Prostate gland (tissue), 2 donors: Measurements from ENCODE around the gene SHISA5. TPM values are rescaled to one million over a fixed set of nuclear protein-coding genes. Genes with fewer than 3 reads are reported as not detected.
"Not testable (repeated sequence)": the region's sequence is repeated elsewhere in the genome, so short reads cannot be mapped to it uniquely, and the experiment has no call there.

ENCODE experiments used
- DNase-seq: peaks from one replicate; pipeline ENCODE4 v3.0.0-alpha.2; 2019; ENCODE audit warnings: low spot score
- H3K27ac ChIP-seq, 2 donors: fragments of 200-600 bp; sonication (generic); 2 replicates each; pipeline ENCODE4 v1.5.1; 2017 to 2019
- H3K27me3 ChIP-seq: fragments of 200-600 bp; sonication (generic); replicated peaks from 2 replicates; pipeline ENCODE4 v1.5.1; 2019; ENCODE audit not compliant: insufficient read depth
- H3K36me3 ChIP-seq, 2 donors: fragments of 200-600 bp; sonication (generic); 1 replicate in 1 of 2; 2 replicates in 1 of 2; pipeline versions ENCODE4 v1.5.1 to v1.8.1; 2017 to 2019
- H3K4me1 ChIP-seq: fragments of 200-600 bp; sonication (generic); replicated peaks from 2 replicates; pipeline ENCODE4 v1.5.1; 2019
- H3K4me3 ChIP-seq, 2 donors: fragments of 200-600 bp; sonication (generic); 2 replicates each; pipeline ENCODE4 v1.5.1; 2017 to 2019
- H3K9me3 ChIP-seq: fragments of 200-600 bp; sonication (generic); 2 replicates; pipeline ENCODE4 v1.5.1; 2017
- CTCF ChIP-seq, 4 experiments: fragments of 200-600 bp in 2 of 4; fragments of 450-650 bp in 2 of 4; sonication (generic) in 2 of 4; IDR thresholded peaks; 1 replicate in 3 of 4; 2 replicates in 1 of 4; pipeline ENCODE4 v1.5.1; 2016 to 2019; ENCODE audit warnings: antibody characterized with exemption in 4 of 4, mild to moderate bottlenecking in 2 of 4, moderate library complexity in 2 of 4
- POLR2A ChIP-seq: fragments of 450-650 bp; IDR thresholded peaks from one replicate; pipeline ENCODE4 v1.6.1; 2016; ENCODE audit warnings: antibody characterized with exemption, mild to moderate bottlenecking
- POLR2AphosphoS5 ChIP-seq: sonication (generic); formaldehyde crosslinking; IDR thresholded peaks from one replicate; pipeline ENCODE4 v1.6.1; 2017; ENCODE audit warnings: antibody characterized with exemption
- WGBS: methylation state at CpG from one replicate; pipeline ENCODE4 v1.1.5; 2018; 5-methylcytosine and 5-hydroxymethylcytosine counted together
- intact Hi-C: fragments of 100-400 bp; cut with DNase I; formaldehyde crosslinking; loops from one replicate; pipeline ENCODE4 v1.14.2; 2022
- total RNA-seq, 2 donors: library from RNA; depleted of rRNA; stranded (reverse); fragments of >200 nt; gene quantifications; one replicate each; pipeline ENCODE4 v1.1.0, GENCODE V29; 2016

SHISA5 gene
- total RNA-seq = 100 to 1,000 TPM; 152 to 231 TPM

GRCh38 chr3:48504051-48504946 is at the start of gene SHISA5:
Gene SHISA5 (minus strand): TSS chr3:48504174. CDS start chr3:48504094, 80 bp downstream.
- Histone ChIP-seq H3K27me3 (no peaks in the 10 kb centered on the region), H3K4me1 (peaks cover 10% of the 10 kb centered on the region), H3K4me3 (peak within 1 kb of the TSS; percentile 74 to 77), H3K9me3 (no peaks in the 10 kb centered on the region), H3K36me3 (no peaks in the 10 kb centered on the region), H3K27ac (peak within 1 kb of the TSS; percentile 93 to 97)
- DNase-seq = peak; percentile 74
- WGBS = 1% methylated on average over 32 of the region's 66 CpGs
- TF ChIP-seq POLR2AphosphoS5 (peak; percentile 50), POLR2A (peak; percentile 55), CTCF (IDR thresholded peaks at IDR 0.05) (no peak)
- intact Hi-C loops = no loop called here

GRCh38 chr3:48553361-48553760 is 49.4 kb upstream of the SHISA5 start:
- WGBS = 84% methylated on average over 5 of the region's 5 CpGs
- TF ChIP-seq POLR2AphosphoS5 = no peak
- TF ChIP-seq CTCF (IDR thresholded peaks at IDR 0.05) = no peak
- TF ChIP-seq POLR2A = no peak
- DNase-seq = no peak
- H3K27me3 ChIP-seq = no peaks in the 10 kb centered on the region
- intact Hi-C loops = loop anchor here (10.0 kb wide), 1 partner anchor 279 kb away; no protein-coding TSS in a partner anchor
- H3K4me1 ChIP-seq = peaks cover 5% of the 10 kb centered on the region
- H3K9me3 ChIP-seq = no peaks in the 10 kb centered on the region
- H3K27ac ChIP-seq = peak overlapping the region in 1 of 2 donors; percentile 35
- no peaks in the 10 kb centered on the region for H3K36me3 ChIP-seq
- no peak overlapping the region for H3K4me3 ChIP-seq

GRCh38 chr3:48552111-48552951 is 48.4 kb upstream of the SHISA5 start:
- H3K36me3 ChIP-seq = no peaks in the 10 kb centered on the region
- TF ChIP-seq CTCF (IDR thresholded peaks at IDR 0.05) (no peak), POLR2AphosphoS5 (no peak), POLR2A (no peak)
- 67% methylated on average over 14 of the region's 14 CpGs for WGBS
- intact Hi-C loops = loop anchor here (10.0 kb wide), 1 partner anchor 278 kb away; no protein-coding TSS in a partner anchor
- peak overlapping the region in 1 of 2 donors; percentile 35 for H3K27ac ChIP-seq
- H3K27me3 ChIP-seq = no peaks in the 10 kb centered on the region
- no peak for DNase-seq
- no peaks in the 10 kb centered on the region for H3K9me3 ChIP-seq
- H3K4me1 ChIP-seq = peaks cover 5% of the 10 kb centered on the region
- no peak overlapping the region for H3K4me3 ChIP-seq

- H3K27me3 ChIP-seq, H3K27ac ChIP-seq, DNase-seq, H3K9me3 ChIP-seq, H3K4me1 ChIP-seq, H3K4me3 ChIP-seq, H3K36me3 ChIP-seq: not testable (repeated sequence)
- 89% methylated on average over 7 of the region's 7 CpGs for WGBS
- intact Hi-C loops = loop anchor here (10.0 kb wide), 1 partner anchor 277 kb away; no protein-coding TSS in a partner anchor
These were observed 47.7 kb upstream of the SHISA5 start for GRCh38 chr3:48551651-48552050.
